SU-DHL-6 (cell line): Measurements from ENCODE around the gene MTREX.

Source experiments
- H2AFZ ChIP-seq: fragments of 200-600 bp; sonication (generic); 2 replicates; pipeline ENCODE4 v1.6.1; 2014; ENCODE audit warnings: low read depth, mild to moderate bottlenecking, moderate library complexity, mixed read lengths, antibody characterized with exemption, low read length; ENCODE audit not compliant: severe bottlenecking
- H3F3A ChIP-seq: fragments of 200-600 bp; shearing (Covaris generic); 2 replicates; pipeline ENCODE4 v1.6.0; 2016; ENCODE audit warnings: antibody characterized with exemption, mild to moderate bottlenecking; ENCODE audit not compliant: insufficient read depth
- H3K27ac ChIP-seq: fragments of 200-600 bp; sonication (generic); 2 replicates; pipeline ENCODE4 v1.5.1; 2016; ENCODE audit warnings: low read depth, mild to moderate bottlenecking, low read length, moderate library complexity, mixed read lengths
- H3K27me3 ChIP-seq: fragments of 200-600 bp; sonication (generic), shearing (Covaris generic); 2 replicates; pipeline ENCODE4 v1.6.0; 2014; ENCODE audit warnings: mild to moderate bottlenecking, low read length
- H3K36me3 ChIP-seq: fragments of 200-600 bp; sonication (generic); 2 replicates; pipeline ENCODE4 v1.6.1; 2014; ENCODE audit warnings: mild to moderate bottlenecking, low read length, mixed read lengths
- H3K4me2 ChIP-seq: fragments of 300-600, 200-600 bp; shearing (Covaris generic), sonication (generic); 2 replicates; pipeline ENCODE4 v1.6.0; 2014; ENCODE audit warnings: low read length, low read depth, mild to moderate bottlenecking; ENCODE audit not compliant: poor library complexity, severe bottlenecking
- H3K4me3 ChIP-seq: fragments of 200-600 bp; sonication (generic); 2 replicates; pipeline ENCODE4 v1.5.1; 2014; ENCODE audit warnings: antibody characterized with exemption, low read length, mild to moderate bottlenecking, mixed read lengths; ENCODE audit not compliant: insufficient read depth, poor library complexity, severe bottlenecking
- H3K79me2 ChIP-seq: fragments of 200-600 bp; sonication (generic); 2 replicates; pipeline ENCODE4 v1.6.1; 2014; ENCODE audit warnings: mild to moderate bottlenecking, low read length, moderate library complexity; ENCODE audit not compliant: insufficient read depth
- H3K9ac ChIP-seq: fragments of 200-600 bp; sonication (generic); 2 replicates; pipeline ENCODE4 v1.7.0; 2014; ENCODE audit warnings: mild to moderate bottlenecking, low read length
- H3K9me2 ChIP-seq: fragments of 200-600 bp; sonication (generic); replicated peaks from 2 replicates; pipeline ENCODE4 v1.6.1; 2014; ENCODE audit warnings: low read length; ENCODE audit not compliant: insufficient read depth
- H3K9me3 ChIP-seq: fragments of 200-600 bp; sonication (generic); 2 replicates; pipeline ENCODE4 v1.6.1; 2014; ENCODE audit warnings: low read length, mixed read lengths; ENCODE audit not compliant: insufficient read depth
- H4K20me1 ChIP-seq: fragments of 200-600 bp; sonication (generic); 2 replicates; pipeline ENCODE4 v1.6.1; 2014; ENCODE audit warnings: low read depth, mild to moderate bottlenecking, antibody characterized with exemption, low read length, moderate library complexity, mixed read lengths
- CTCF ChIP-seq: fragments of 200-600 bp; sonication (generic); IDR thresholded peaks from one replicate; pipeline ENCODE4 v1.5.1; 2017; ENCODE audit warnings: antibody characterized with exemption, mild to moderate bottlenecking, low read length, moderate library complexity; ENCODE audit not compliant: insufficient read depth, poor library complexity, severe bottlenecking
- EZH2phosphoT487 ChIP-seq: fragments of 200-600 bp; sonication (generic), shearing (Covaris generic); conservative IDR thresholded peaks from 2 replicates; pipeline ENCODE4 v1.6.1; 2018; ENCODE audit warnings: mild to moderate bottlenecking, antibody characterized with exemption, low read length, moderate library complexity, mixed read lengths

Gene MTREX

DNA sequence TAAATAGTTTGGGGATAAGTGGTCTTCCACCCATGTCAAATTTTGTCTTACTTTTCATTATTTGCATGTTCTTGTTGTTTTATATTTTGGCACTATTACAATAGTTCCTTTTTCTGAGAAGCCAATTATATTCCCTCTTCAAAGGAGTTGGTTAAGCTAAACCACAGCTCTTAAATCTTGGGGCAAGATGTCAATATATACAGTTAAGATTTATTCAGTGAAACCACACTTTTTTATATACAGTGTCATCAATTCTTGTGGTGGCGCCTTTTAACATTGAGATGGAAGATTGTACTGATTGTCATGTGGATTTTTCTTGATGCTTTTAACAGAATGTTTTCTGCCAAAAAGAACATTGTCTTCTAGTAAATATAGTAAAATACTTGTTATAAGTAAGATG, 104.1 kb downstream of the MTREX start:
- TF ChIP-seq EZH2phosphoT487 (no peak), CTCF (no peak)
- Histone ChIP-seq H3K4me3 (no peak overlapping the region), H3K36me3 (peaks cover 63% of the 10 kb centered on the region)

DNA sequence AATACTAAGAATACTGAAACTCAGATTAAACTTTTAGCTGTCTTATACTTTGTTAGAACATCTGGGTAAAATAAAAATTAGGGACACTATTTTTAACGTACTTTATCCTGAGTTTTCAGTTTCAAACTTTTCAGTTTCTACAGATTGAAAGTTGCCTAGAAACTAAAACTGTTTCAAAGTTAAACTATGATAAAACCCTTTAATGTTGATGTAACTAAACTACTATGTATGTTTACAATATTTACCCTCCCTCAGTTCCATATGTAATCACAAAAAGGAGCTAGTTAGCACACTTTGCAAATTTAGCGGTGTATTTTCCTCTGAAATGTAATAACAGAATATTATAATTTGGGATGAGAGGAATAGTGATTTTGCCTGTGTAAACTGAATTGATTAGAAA, 105.9 kb downstream of the MTREX start:
- Histone ChIP-seq H3K9me2 (no peaks in the 10 kb centered on the region), H2AFZ (no peak overlapping the region), H3K9me3 (no peaks in the 10 kb centered on the region), H3F3A (peaks cover 17% of the 10 kb centered on the region), H3K27me3 (no peaks in the 10 kb centered on the region), H3K4me3 (no peak overlapping the region), H3K4me2 (no peak overlapping the region), H3K9ac (no peak overlapping the region), H3K79me2 (no peaks in the 10 kb centered on the region), H3K36me3 (peaks cover 60% of the 10 kb centered on the region), H4K20me1 (no peaks in the 10 kb centered on the region), H3K27ac (no peak overlapping the region)
- no peak for TF ChIP-seq EZH2phosphoT487
- TF ChIP-seq CTCF, result no peak

More for the DNA sequence above, 104.1 kb downstream of the MTREX start:
- no peak overlapping the region for H3K9ac ChIP-seq
- H2AFZ ChIP-seq, result no peak overlapping the region
- no peaks in the 10 kb centered on the region for H4K20me1 ChIP-seq
- H3K79me2 ChIP-seq, result no peaks in the 10 kb centered on the region
- H3F3A ChIP-seq, result peaks cover 17% of the 10 kb centered on the region
- H3K9me2 ChIP-seq, result no peaks in the 10 kb centered on the region
- H3K27ac ChIP-seq, result no peak overlapping the region
- no peaks in the 10 kb centered on the region for H3K9me3 ChIP-seq
- H3K4me2 ChIP-seq, result no peak overlapping the region
- H3K27me3 ChIP-seq, result no peaks in the 10 kb centered on the region

DNA sequence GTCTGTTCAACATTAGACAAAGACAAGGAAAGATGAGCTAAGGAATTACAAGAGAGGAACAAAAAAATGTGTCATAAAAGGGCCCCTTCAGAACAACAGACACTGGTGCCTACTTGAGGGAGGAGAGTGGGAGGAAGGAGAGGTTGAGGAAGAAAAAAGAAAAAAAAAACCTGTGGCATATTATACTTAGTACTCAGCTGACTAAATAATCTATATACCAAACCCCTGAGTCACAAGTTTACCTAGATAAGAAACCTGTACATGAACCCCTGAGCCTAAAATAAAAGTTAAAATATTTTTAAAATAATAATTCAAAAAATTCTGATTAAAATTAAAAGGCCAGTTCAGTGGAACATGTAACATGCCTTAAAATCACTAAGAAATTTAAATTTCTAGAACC, 107.3 kb downstream of the MTREX start:
- Histone ChIP-seq H2AFZ (no peak overlapping the region), H3K36me3 (peaks cover 57% of the 10 kb centered on the region), H3K4me3 (no peak overlapping the region), H3K27me3 (no peaks in the 10 kb centered on the region), H3K9me2 (no peaks in the 10 kb centered on the region), H3F3A (peaks cover 17% of the 10 kb centered on the region), H4K20me1 (no peaks in the 10 kb centered on the region), H3K9me3 (no peaks in the 10 kb centered on the region), H3K9ac (no peak overlapping the region), H3K79me2 (no peaks in the 10 kb centered on the region), H3K4me2 (no peak overlapping the region), H3K27ac (no peak overlapping the region)
- TF ChIP-seq CTCF, result no peak
- TF ChIP-seq EZH2phosphoT487, result no peak

- Histone ChIP-seq H3K9ac (no peak overlapping the region), H4K20me1 (no peaks in the 10 kb centered on the region), H3K36me3 (peaks cover 53% of the 10 kb centered on the region), H3K27me3 (no peaks in the 10 kb centered on the region), H3F3A (peaks cover 16% of the 10 kb centered on the region), H3K9me2 (no peaks in the 10 kb centered on the region), H3K79me2 (no peaks in the 10 kb centered on the region), H3K27ac (no peak overlapping the region), H3K9me3 (no peaks in the 10 kb centered on the region), H2AFZ (no peak overlapping the region), H3K4me2 (no peak overlapping the region), H3K4me3 (no peak overlapping the region)
- TF ChIP-seq CTCF (no peak), EZH2phosphoT487 (no peak)
Measured at GRCh38 chr5:55416306-55416705, 108.5 kb downstream of the MTREX start.
